HG03025 (cell line): Measurements from ENCODE around the gene GLCCI1.
"Not testable (repeated sequence)": the region's sequence is repeated elsewhere in the genome, so short reads cannot be mapped to it uniquely, and the experiment has no call there.

Experiments
- ATAC-seq: cut with Tn5 transposase; IDR thresholded peaks from one replicate; pipeline ENCODE4 v1.9.1; 2021; ENCODE audit warnings: mild to moderate bottlenecking, moderate library complexity; ENCODE audit not compliant: unreplicated experiment, low FRiP score

The GLCCI1 gene

DNA sequence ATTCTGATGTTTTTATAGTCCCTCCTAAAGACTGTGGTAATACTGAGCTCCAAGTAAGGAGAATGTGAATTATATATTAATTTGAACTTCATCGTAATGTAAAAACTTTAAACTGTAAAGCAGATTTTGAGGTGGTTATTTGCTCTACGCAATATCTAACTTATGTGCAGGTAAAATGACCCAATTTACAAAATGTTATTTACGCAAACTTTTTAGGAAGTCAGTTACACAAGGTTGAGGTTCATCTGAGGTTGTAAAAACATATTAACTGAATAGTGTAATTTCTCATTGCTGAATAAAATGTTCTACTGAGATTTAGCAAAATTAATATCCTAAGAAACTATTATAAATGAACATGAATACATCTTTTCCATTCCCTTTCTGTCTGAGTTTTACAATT lies 15.8 kb downstream of the GLCCI1 start:
- ATAC-seq = no peak

- ATAC-seq = no peak
These were observed 20.1 kb downstream of the GLCCI1 start for GRCh38 chr7:7988706-7989105.

GRCh38 chr7:7989133-7989532 lies 20.5 kb downstream of the GLCCI1 start:
- no peak for ATAC-seq

DNA sequence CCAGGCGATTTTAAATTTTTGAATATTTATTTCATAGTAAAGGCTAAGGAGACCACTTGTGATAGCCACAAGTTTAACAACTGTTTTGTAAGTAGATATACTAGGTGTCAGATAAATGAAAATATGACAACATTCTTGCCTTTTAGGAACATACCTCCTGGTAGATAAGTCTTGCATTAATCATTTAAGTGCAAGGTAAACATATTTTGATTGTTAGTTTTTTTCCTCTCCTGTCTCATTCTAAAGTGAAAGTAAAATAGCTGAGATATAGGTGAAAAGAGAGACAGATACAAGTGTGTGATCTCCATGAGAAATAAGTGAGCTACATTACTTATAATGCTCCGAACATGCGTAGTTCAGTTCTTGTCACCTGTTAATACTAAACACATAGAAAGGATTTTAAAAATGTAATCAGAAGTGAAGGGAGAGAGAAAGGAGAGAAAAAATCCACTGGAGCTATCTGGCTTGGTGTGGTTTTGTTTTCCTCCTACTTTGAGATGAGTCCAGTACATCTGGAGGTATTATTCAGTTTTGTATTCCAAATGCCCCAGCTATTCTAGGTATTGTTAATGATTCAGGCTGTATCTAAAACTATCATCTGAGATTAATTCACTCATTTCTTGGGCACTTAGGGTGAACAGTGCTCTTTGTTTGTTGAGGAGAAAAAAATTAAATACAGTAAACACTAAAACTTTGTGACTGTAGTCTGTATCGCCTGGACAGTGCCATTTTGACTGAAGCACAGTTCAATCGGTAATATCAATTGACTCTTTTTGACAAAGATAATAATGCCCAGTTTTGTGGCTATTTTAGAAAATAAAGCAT lies 21.2 kb downstream of the GLCCI1 start:
- ATAC-seq = no peak

DNA sequence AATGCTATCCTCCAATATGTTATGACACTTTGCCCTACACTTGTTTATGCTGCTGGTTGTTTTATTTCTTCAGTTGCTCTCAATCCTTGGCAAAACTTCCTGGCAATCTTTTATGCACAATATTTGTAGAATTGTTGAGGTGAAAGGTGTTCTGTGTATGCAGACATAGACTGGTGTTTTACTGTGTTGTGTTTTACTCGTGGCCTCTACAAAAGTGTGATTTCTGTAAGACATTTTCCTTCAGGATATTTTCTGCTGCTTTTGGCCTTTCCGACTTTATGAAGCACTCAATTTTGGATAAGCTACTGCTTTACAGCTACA lies 21.8 kb downstream of the GLCCI1 start:
- ATAC-seq = no peak

DNA sequence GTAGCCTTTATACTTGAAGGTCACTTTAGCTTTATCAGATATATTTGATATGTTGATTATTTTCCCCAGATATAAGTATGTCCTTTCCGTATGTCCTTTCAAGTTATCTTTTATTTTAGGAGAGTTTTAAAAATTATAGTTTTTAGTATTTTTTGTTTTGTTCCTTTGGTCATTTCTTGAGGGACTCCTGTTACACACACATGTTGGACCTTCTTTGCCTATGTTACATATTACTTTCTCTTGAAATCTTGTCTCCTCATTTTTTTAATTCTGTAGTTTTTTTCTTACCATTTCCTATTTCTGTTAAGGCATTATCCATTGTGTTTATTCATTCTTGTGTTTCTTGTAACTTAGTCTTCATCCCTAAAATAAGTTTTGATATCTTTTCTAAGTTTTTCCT lies 23.9 kb downstream of the GLCCI1 start:
- no peak for ATAC-seq

DNA sequence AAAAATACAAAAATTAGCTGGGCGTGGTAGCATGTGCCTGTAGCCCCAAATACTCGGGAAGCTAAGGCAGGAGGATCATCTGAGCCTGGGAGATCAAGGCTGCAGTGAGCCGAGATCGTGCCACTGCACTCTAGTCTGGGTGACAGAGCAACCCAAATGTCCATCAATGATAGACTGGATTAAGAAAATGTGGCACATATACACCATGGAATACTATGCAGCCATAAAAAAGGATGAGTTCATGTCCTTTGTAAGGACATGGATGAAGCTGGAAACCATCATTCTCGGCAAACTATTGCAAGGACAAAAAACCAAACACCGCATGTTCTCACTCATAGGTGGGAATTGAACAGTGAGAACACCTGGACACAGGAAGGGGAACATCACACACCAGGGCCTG lies 26.8 kb downstream of the GLCCI1 start:
- not testable (repeated sequence) for ATAC-seq

DNA sequence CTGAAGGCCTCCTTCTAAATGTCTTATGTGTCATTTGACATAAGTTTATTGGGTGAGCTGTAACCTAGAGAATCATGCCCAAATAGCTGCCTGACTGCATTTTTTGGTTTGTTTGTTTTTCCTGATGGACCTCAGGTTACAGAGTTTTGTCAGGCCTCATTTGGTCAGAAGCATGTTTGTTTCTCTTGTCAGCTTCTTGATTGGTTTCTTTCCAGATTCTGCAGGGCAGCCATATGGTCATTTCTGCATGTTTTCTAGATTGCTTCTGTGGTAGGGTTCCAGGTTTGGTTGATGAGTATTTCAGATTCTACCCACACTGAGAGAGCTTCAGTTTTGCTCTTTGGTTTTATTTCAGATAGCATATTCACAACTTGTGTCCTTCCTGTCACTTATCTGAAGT lies 28.0 kb downstream of the GLCCI1 start:
- ATAC-seq = no peak

DNA sequence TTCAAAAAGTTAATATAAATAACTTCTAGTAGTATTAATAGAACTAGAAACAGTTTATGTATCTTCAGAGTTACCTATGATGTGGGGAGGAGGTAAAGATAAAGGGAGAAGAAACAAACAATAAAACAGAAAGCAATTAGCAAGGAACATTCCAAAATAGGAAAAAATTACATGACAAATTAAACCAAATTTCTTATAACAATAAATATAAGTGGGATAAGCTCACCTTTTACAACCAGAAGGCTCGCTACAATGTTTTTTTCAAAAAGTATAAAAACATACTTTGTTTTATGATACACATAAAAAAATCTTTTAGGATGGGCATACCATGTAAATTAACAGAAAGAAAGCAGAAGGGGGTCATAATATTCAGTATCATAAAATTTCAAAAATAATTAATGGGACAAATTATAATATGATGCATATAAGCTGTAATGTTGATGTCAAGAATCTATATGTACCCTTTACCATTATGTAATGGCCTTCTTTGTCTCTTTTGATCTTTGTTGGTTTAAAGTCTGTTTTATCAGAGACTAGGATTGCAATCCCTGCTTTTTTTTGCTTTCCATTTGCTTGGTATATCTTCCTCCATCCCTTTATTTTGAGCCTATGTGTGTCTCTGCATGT lies 31.8 kb downstream of the GLCCI1 start:
- ATAC-seq = no peak

DNA sequence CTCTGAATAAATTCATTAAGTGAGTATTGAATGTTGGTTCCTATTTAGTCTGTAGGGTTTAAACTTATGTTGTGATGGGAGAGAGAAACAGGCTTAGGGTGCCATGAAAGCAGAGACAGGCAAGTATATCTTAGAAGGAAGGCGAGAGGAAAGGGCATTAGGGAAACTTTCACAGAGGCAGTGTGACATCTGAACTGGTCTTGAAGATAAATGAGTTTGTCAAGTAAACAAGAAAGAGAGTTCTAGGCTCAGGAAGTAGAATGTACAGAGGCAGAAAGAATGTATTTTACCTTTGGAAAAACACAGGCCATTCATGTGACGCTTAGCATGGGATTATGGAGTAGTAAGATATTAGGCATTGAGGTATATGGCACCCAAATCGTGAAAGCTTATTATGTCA lies 34.5 kb downstream of the GLCCI1 start:
- ATAC-seq = no peak

GRCh38 chr7:8005279-8005678 lies 36.7 kb downstream of the GLCCI1 start:
- no peak for ATAC-seq

DNA sequence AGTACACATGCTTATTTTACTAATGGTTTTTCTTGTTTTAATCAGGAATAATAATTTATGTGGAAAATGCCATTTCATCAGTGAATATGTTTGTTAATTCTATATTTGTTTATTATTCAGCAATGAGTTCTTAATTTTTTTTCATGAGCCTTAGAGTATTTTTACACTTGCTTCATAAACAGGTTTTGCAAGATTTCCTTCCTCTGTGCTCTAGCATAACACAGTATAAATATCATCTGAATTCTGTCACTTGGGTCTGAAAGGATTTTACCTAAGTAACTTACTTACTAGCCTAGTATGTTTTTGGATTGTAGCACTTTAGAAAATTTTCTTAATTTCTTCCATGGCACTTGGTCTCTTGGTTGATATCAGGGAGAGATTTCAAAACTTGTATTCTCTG lies 45.8 kb downstream of the GLCCI1 start:
- no peak for ATAC-seq

- ATAC-seq = no peak
These were observed 46.6 kb downstream of the GLCCI1 start for GRCh38 chr7:8015100-8015745.

GRCh38 chr7:8015746-8016120 lies 47.1 kb downstream of the GLCCI1 start:
- ATAC-seq = no peak

DNA sequence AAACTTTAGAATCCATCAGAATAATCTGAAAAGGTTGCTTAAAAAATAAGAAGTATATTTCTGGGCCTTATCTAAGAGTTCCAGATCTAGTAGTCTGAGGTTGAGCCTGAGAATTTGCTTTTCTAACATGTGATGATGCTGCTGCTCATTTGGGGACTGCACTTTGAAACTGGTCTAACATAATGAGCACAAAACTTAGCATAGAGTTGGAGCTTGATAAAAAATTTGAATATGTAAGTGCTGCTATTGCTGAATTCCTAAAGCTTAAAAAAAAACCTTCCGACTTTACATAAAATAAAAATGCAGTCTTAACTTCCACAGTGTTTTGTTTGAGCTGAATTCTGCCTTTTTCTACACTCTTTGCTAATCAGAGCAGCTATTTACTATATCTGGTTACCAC lies 48.8 kb downstream of the GLCCI1 start:
- ATAC-seq = no peak

- no peak for ATAC-seq
These were observed 50.4 kb downstream of the GLCCI1 start for GRCh38 chr7:8018961-8019360.

DNA sequence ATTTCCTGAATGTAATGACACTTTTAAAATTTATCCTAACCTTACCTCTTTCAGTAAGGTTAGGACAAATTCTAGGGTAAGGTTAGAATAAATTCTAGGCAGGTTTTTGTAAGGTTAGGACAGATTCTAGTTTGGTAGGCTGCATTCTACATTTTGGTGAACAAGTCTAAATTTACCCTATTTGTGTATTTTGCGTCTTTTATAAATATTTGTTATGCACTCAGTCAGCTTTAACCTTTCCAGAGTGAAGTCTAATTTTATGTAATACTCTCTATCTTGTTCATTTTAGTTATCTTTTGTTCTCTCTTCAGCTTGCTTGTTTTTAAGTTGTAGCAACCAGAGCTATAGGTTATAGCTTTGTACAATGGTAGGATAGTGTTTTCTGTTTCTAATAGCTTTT lies 54.0 kb downstream of the GLCCI1 start:
- ATAC-seq = no peak

- ATAC-seq = no peak
These were observed 66.6 kb downstream of the GLCCI1 start for GRCh38 chr7:8035192-8035591.

- no peak for ATAC-seq
These were observed 67.3 kb downstream of the GLCCI1 start for GRCh38 chr7:8035647-8036518.

- no peak for ATAC-seq
These were observed 68.6 kb downstream of the GLCCI1 start for GRCh38 chr7:8037151-8037550.

DNA sequence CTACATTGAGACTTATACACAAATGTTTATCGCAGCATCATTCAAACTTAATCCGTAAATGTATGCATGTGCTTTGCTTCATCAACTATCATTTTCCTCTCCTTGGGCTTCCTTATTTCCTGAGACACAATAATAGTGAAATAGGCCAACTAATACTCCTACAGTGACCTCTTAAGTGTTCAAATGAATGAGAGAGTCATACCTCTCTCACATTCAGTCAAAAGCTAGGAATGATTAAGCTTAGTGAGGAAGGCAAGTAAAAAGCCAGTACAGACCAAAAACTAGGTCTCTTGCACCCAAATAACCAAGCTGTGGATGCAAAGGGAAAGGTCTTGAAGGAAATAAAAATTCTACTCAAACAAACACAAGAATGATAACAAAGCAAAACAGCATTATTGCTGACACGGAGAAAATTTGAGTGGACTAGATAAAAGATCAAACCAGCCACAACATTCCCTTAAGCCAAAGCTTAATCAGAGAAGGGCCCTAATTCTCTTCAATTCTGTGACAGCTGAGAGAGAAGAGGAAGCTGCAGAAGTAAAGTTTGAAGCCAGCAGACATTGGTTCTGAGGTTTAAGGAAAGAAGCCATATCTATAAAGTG lies 72.3 kb downstream of the GLCCI1 start:
- ATAC-seq = no peak
